SK-N-SH (cell line): ENCODE results near the gene CCDC74A. TPM values are rescaled to one million over a fixed set of nuclear protein-coding genes. Genes with fewer than 3 reads are reported as not detected.

Experiments
- polyA plus RNA-seq, 3 experiments: library from polyadenylated mRNA; depleted of rRNA; stranded (reverse); fragments of >200 nt; gene quantifications; 2 replicates each; pipeline ENCODE4 v1.2.3, GENCODE V29; 2012

Gene CCDC74A
- polyA plus RNA-seq, 1 of the 3 experiments (the other 2 are of a cell fraction): 21.3 TPM

Other genes with a start within 250 kb of the CCDC74A start
- not detected in 2 replicates for gene RAB6D, start 163.7 kb upstream of the CCDC74A start, polyA plus RNA-seq (2012; rRNA removed)
- gene TUBA3D, start 51.8 kb upstream of the CCDC74A start, polyA plus RNA-seq (2012; rRNA removed): not detected in 2 replicates
- 48.0 and 61.9 TPM in 2 replicates for gene MZT2A, start 35.5 kb upstream of the CCDC74A start, polyA plus RNA-seq (2012; rRNA removed)